H9 (cell line): ENCODE results near the gene DTWD2. TPM values are rescaled to one million over a fixed set of nuclear protein-coding genes. Genes with fewer than 3 reads are reported as not detected.

Experiments used
- DNase-seq: peaks from one replicate; pipeline ENCODE4 v3.0.0-alpha.2; 2017
- H2AFZ ChIP-seq: one replicate; pipeline ENCODE4 v1.6.1; 2013; ENCODE audit warnings: mild to moderate bottlenecking, low read length, control low read depth, moderate library complexity
- H2AK5ac ChIP-seq: 2 replicates; pipeline ENCODE4 v1.6.1; 2013; ENCODE audit warnings: low read length, control low read depth, mixed read lengths; ENCODE audit not compliant: insufficient read length
- H2BK120ac ChIP-seq: one replicate; pipeline ENCODE4 v1.6.1; 2013; ENCODE audit warnings: low read depth, mild to moderate bottlenecking, low read length, control low read depth, inconsistent platforms; ENCODE audit not compliant: poor library complexity, severe bottlenecking
- H2BK12ac ChIP-seq: 2 replicates; pipeline ENCODE4 v1.6.1; 2013; ENCODE audit warnings: low read length, control low read depth, mixed read lengths, low read depth; ENCODE audit not compliant: insufficient read length
- H2BK15ac ChIP-seq: 2 replicates; pipeline ENCODE4 v1.6.1; 2013; ENCODE audit warnings: low read depth, low read length, control low read depth
- H2BK20ac ChIP-seq: one replicate; pipeline ENCODE4 v1.6.1; 2013; ENCODE audit warnings: low read depth, mild to moderate bottlenecking, low read length, control low read depth, inconsistent platforms; ENCODE audit not compliant: poor library complexity, severe bottlenecking
- H2BK5ac ChIP-seq: 2 replicates; pipeline ENCODE4 v1.6.1; 2013; ENCODE audit warnings: low read length, control low read depth, mixed read lengths; ENCODE audit not compliant: insufficient read length
- H3K14ac ChIP-seq: 2 replicates; pipeline ENCODE4 v1.6.1; 2013; ENCODE audit warnings: low read length, control low read depth; ENCODE audit not compliant: insufficient read depth
- H3K18ac ChIP-seq: 2 replicates; pipeline ENCODE4 v1.6.1; 2013; ENCODE audit warnings: low read depth, mild to moderate bottlenecking, mixed read lengths, low read length, control low read depth; ENCODE audit not compliant: insufficient read length
- H3K23ac ChIP-seq: 2 replicates; pipeline ENCODE4 v1.6.1; 2013; ENCODE audit warnings: low read length, control low read depth, mixed read lengths, low read depth; ENCODE audit not compliant: insufficient read length
- H3K23me2 ChIP-seq: 2 replicates; pipeline ENCODE4 v1.6.1; 2013; ENCODE audit warnings: low read depth, mild to moderate bottlenecking, mixed read lengths, low read length, control low read depth; ENCODE audit not compliant: insufficient read length, poor library complexity, severe bottlenecking
- H3K27ac ChIP-seq: 2 replicates; pipeline ENCODE4 v1.5.1; 2013; ENCODE audit warnings: low read length, control low read depth, mixed read lengths, low read depth; ENCODE audit not compliant: insufficient read length
- H3K27me3 ChIP-seq: 2 replicates; pipeline ENCODE4 v1.6.1; 2013; ENCODE audit warnings: low read length, control low read depth, inconsistent platforms; ENCODE audit not compliant: insufficient read depth
- H3K4ac ChIP-seq: 2 replicates; pipeline ENCODE4 v1.6.1; 2013; ENCODE audit warnings: low read depth, mild to moderate bottlenecking, control low read depth, inconsistent platforms, low read length, moderate library complexity
- H3K4me1 ChIP-seq: 2 replicates; pipeline ENCODE4 v1.6.1; 2013; ENCODE audit warnings: low read length, control low read depth, inconsistent platforms; ENCODE audit not compliant: insufficient read depth
- H3K4me2 ChIP-seq: 2 replicates; pipeline ENCODE4 v1.6.1; 2013; ENCODE audit warnings: low read length, control low read depth, mixed read lengths; ENCODE audit not compliant: insufficient read length, insufficient read depth
- H3K56ac ChIP-seq: 2 replicates; pipeline ENCODE4 v1.6.1; 2013; ENCODE audit warnings: low read depth, mild to moderate bottlenecking, mixed read lengths, low read length, control low read depth; ENCODE audit not compliant: insufficient read length
- H3K79me1 ChIP-seq: 2 replicates; pipeline ENCODE4 v1.6.1; 2013; ENCODE audit warnings: low read depth, mild to moderate bottlenecking, moderate library complexity, low read length, control low read depth, inconsistent platforms; ENCODE audit not compliant: insufficient read depth, poor library complexity, severe bottlenecking
- H3K79me2 ChIP-seq: 2 replicates; pipeline ENCODE4 v1.6.1; 2013; ENCODE audit warnings: low read length, control low read depth, inconsistent platforms; ENCODE audit not compliant: insufficient read depth
- H3K9ac ChIP-seq: 2 replicates; pipeline ENCODE4 v1.6.1; 2013; ENCODE audit warnings: low read length, control low read depth, mixed read lengths; ENCODE audit not compliant: insufficient read length; ENCODE audit errors: extremely low read depth
- H3K9me3 ChIP-seq: one replicate; pipeline ENCODE4 v1.6.1; 2013; ENCODE audit warnings: low read depth, low read length, inconsistent platforms; ENCODE audit not compliant: control insufficient read depth
- H3T11ph ChIP-seq: one replicate; pipeline ENCODE4 v1.6.1; 2013; ENCODE audit warnings: mild to moderate bottlenecking, low read length, control low read depth, inconsistent platforms
- H4K20me1 ChIP-seq: one replicate; pipeline ENCODE4 v1.6.1; 2013; ENCODE audit not compliant: control insufficient read depth, insufficient read length, insufficient read depth
- H4K5ac ChIP-seq: 2 replicates; pipeline ENCODE4 v1.6.1; 2013; ENCODE audit warnings: low read depth, mild to moderate bottlenecking, mixed read lengths, low read length, control low read depth; ENCODE audit not compliant: insufficient read length
- H4K8ac ChIP-seq: replicated peaks from 2 replicates; pipeline ENCODE4 v1.6.1; 2013; ENCODE audit warnings: low read length, control low read depth, mixed read lengths, low read depth; ENCODE audit not compliant: insufficient read length
- H4K91ac ChIP-seq: 2 replicates; pipeline ENCODE4 v1.6.1; 2013; ENCODE audit warnings: low read depth, mild to moderate bottlenecking, moderate library complexity, mixed read lengths, low read length, control low read depth; ENCODE audit not compliant: insufficient read length
- H3K27ac Mint-ChIP-seq, 3 experiments: 2 replicates in 2 of 3; 3 replicates in 1 of 3; pipeline ENCODE4 v1.8.0; 2020 to 2021; ENCODE audit warnings: mixed read lengths in 3 of 3, mild to moderate bottlenecking in 1 of 3, moderate library complexity in 1 of 3
- H3K27me3 Mint-ChIP-seq: 2 replicates; pipeline ENCODE4 v1.8.0; 2021; ENCODE audit warnings: low read depth, mild to moderate bottlenecking, moderate library complexity, mixed read lengths
- H3K36me3 Mint-ChIP-seq, 3 experiments: 2 replicates in 2 of 3; 3 replicates in 1 of 3; pipeline ENCODE4 v1.8.0; 2020 to 2021; ENCODE audit warnings: low read depth in 3 of 3, mixed read lengths in 3 of 3; ENCODE audit not compliant: insufficient read depth in 1 of 3
- H3K4me1 Mint-ChIP-seq, 2 experiments: 2 replicates each; pipeline ENCODE4 v1.8.0; 2020; ENCODE audit warnings: mixed read lengths in 2 of 2
- H3K4me3 Mint-ChIP-seq, 2 experiments: 2 replicates in 1 of 2; 3 replicates in 1 of 2; pipeline ENCODE4 v1.8.0; 2020 to 2021; ENCODE audit warnings: mild to moderate bottlenecking in 2 of 2, mixed read lengths in 2 of 2, moderate library complexity in 1 of 2
- H3K9me3 Mint-ChIP-seq, 2 experiments: 2 replicates in 1 of 2; 3 replicates in 1 of 2; pipeline ENCODE4 v1.8.0; 2020; ENCODE audit warnings: mild to moderate bottlenecking in 2 of 2, mixed read lengths in 2 of 2, moderate library complexity in 1 of 2
- WGBS: extraction: QIAGEN DNeasy Blood & Tissue Kit; methylation state at CpG from one replicate; pipeline ENCODE4 v1.1.7; 2013; ENCODE audit warnings: missing lambda C conversion rate, low lambda C conversion rate, mixed read lengths; ENCODE audit not compliant: insufficient read length; ENCODE audit errors: extremely low coverage; 5-methylcytosine and 5-hydroxymethylcytosine counted together
- total RNA-seq: library from RNA; stranded (reverse); gene quantifications from 2 replicates; pipeline ENCODE4 v1.2.1, GENCODE V29; 2021
- TF ChIP-seq, protein P1 (sequence below): fragments of 200-600 bp; sonication (generic); conservative IDR thresholded peaks from 3 replicates; pipeline ENCODE4 v1.8.0; 2021; ENCODE audit warnings: antibody characterized with exemption, mild to moderate bottlenecking

Gene DTWD2
- total RNA-seq, 1 experiment from 2014 or later = 10.8 TPM

- no peak overlapping the region for H3K4me3 Mint-ChIP-seq
- no peak overlapping the region for H3T11ph ChIP-seq
- peaks cover 3 to 11% of the 10 kb centered on the region in 2 experiments; a peak in 4 of 5 replicates for H3K9me3 Mint-ChIP-seq
- H3K14ac ChIP-seq = no peak overlapping the region
- peaks cover 0 to 7% (median 4%) of the 10 kb centered on the region in 3 experiments; a peak in 4 of 7 replicates for H3K36me3 Mint-ChIP-seq
- H2BK15ac ChIP-seq = no peak overlapping the region
- H3K4me1 Mint-ChIP-seq = peaks cover 24 to 32% of the 10 kb centered on the region in 2 experiments
- no peaks in the 10 kb centered on the region; the same call in 1 of the 2 replicates for H3K27me3 Mint-ChIP-seq
- H2BK20ac ChIP-seq = no peak overlapping the region
- H3K23ac ChIP-seq = no peak overlapping the region
- TF ChIP-seq, protein P1, sequence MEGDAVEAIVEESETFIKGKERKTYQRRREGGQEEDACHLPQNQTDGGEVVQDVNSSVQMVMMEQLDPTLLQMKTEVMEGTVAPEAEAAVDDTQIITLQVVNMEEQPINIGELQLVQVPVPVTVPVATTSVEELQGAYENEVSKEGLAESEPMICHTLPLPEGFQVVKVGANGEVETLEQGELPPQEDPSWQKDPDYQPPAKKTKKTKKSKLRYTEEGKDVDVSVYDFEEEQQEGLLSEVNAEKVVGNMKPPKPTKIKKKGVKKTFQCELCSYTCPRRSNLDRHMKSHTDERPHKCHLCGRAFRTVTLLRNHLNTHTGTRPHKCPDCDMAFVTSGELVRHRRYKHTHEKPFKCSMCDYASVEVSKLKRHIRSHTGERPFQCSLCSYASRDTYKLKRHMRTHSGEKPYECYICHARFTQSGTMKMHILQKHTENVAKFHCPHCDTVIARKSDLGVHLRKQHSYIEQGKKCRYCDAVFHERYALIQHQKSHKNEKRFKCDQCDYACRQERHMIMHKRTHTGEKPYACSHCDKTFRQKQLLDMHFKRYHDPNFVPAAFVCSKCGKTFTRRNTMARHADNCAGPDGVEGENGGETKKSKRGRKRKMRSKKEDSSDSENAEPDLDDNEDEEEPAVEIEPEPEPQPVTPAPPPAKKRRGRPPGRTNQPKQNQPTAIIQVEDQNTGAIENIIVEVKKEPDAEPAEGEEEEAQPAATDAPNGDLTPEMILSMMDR = no peak
- no peak overlapping the region for H4K8ac ChIP-seq
- no peaks in the 10 kb centered on the region for H3K79me2 ChIP-seq
- no peak overlapping the region for H2BK120ac ChIP-seq
- no peaks in the 10 kb centered on the region for H3K79me1 ChIP-seq
- WGBS = no CpG with 5 or more reads among the region's 5 CpGs
- no peak overlapping the region for H4K91ac ChIP-seq
- no peaks in the 10 kb centered on the region for H3K23me2 ChIP-seq
- H3K27ac Mint-ChIP-seq = no peak overlapping the region
- no peaks in the 10 kb centered on the region for H3K27me3 ChIP-seq
- no peak overlapping the region for H2BK5ac ChIP-seq
- H3K4ac ChIP-seq = no peak overlapping the region
- no peak overlapping the region for H4K5ac ChIP-seq
- H3K4me2 ChIP-seq = no peak overlapping the region
- H3K4me1 ChIP-seq = peaks cover 3% of the 10 kb centered on the region; the same call in 1 of the 2 replicates
- no peak overlapping the region for H2BK12ac ChIP-seq
- no peak overlapping the region for H3K27ac ChIP-seq
- no peak overlapping the region for H3K18ac ChIP-seq
- no peak overlapping the region for H3K56ac ChIP-seq
- no peak overlapping the region for H3K9ac ChIP-seq
- no peak overlapping the region for H2AK5ac ChIP-seq
- no peak for DNase-seq
- H2AFZ ChIP-seq = no peak overlapping the region
- no peaks in the 10 kb centered on the region for H3K9me3 ChIP-seq
- no peaks in the 10 kb centered on the region for H4K20me1 ChIP-seq
These were observed 40.2 kb upstream of the DTWD2 start for GRCh38 chr5:119028575-119028974.
